ENCODE data around the gene IL24.

DNA sequence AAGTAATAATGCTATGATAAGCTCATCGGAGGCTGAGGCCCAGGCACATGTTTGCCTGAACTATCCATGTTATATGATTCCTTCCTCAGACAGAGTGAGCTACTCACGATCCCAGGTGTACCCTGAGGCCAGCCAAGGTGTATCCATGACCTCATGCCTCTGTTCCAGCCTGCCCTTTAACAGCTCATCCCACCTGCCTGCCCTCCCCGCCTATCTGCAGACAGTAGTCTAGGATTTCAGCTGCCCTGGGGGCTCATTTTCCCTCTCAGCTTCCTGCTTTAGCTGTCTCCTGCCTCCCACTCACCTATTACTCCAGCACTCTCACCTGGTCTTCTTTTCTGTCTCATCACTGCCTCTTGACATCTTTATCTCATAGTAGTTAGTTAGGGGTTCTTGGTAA, 1.9 kb upstream of the IL24 start:
- TF ChIP-seq, protein P1, sequence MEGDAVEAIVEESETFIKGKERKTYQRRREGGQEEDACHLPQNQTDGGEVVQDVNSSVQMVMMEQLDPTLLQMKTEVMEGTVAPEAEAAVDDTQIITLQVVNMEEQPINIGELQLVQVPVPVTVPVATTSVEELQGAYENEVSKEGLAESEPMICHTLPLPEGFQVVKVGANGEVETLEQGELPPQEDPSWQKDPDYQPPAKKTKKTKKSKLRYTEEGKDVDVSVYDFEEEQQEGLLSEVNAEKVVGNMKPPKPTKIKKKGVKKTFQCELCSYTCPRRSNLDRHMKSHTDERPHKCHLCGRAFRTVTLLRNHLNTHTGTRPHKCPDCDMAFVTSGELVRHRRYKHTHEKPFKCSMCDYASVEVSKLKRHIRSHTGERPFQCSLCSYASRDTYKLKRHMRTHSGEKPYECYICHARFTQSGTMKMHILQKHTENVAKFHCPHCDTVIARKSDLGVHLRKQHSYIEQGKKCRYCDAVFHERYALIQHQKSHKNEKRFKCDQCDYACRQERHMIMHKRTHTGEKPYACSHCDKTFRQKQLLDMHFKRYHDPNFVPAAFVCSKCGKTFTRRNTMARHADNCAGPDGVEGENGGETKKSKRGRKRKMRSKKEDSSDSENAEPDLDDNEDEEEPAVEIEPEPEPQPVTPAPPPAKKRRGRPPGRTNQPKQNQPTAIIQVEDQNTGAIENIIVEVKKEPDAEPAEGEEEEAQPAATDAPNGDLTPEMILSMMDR (conservative IDR thresholded peaks at IDR 0.05) = no peak
- TF ChIP-seq EZH2 (IDR thresholded peaks at IDR 0.05; ENCODE audit: low read depth) = no peak

All from PC-9 (cell line).